IMR-90 (cell line): ENCODE data around the gene PPM1H. TPM values are rescaled to one million over a fixed set of nuclear protein-coding genes. Genes with fewer than 3 reads are reported as not detected.

Experiments
- ATAC-seq: fragments of 200-7000 bp; cut with Tn5 transposase; 2 replicates; pipeline ENCODE4 v1.9.1; 2020; ENCODE audit warnings: low read depth, mild to moderate bottlenecking, moderate library complexity
- BruUV-seq: library from RNA; stranded (reverse); fragments of 400-500 nt; replicated peaks from 2 replicates; lab custom pipeline; 2021; lab: Mats Ljungman, UMichigan
- CTCF ChIA-PET: fragments of 300-600 bp; formaldehyde crosslinking; extraction: SDS; loops from one replicate; lab custom pipeline; 2021; ENCODE audit warnings: antibody characterized with exemption; lab: Yijun Ruan, JAX
- POLR2A ChIA-PET: fragments of 300-600 bp; sonication (Branson Sonifier 250); formaldehyde crosslinking; loops from one replicate; lab custom pipeline; 2022; ENCODE audit warnings: antibody characterized with exemption; ENCODE audit not compliant: unreplicated experiment; lab: Charles Lee
- DNase-seq: peaks from one replicate; pipeline ENCODE4 v3.0.0; 2013
- H2AFZ ChIP-seq: replicated peaks from 2 replicates; pipeline ENCODE3; 2013; ENCODE audit warnings: low read length, mild to moderate bottlenecking; ENCODE audit not compliant: poor library complexity
- H2AK5ac ChIP-seq: 2 replicates; pipeline ENCODE4 v1.6.1; 2013; ENCODE audit warnings: low read depth, low read length, inconsistent platforms
- H2AK9ac ChIP-seq: replicated peaks from 2 replicates; pipeline ENCODE3; 2013; ENCODE audit warnings: mild to moderate bottlenecking, low read depth, low read length, moderate library complexity; ENCODE audit not compliant: poor library complexity
- H2BK120ac ChIP-seq: 2 replicates; pipeline ENCODE4 v1.6.1; 2013; ENCODE audit warnings: low read depth, low read length, inconsistent platforms
- H2BK15ac ChIP-seq: 3 replicates; pipeline ENCODE4 v1.6.1; 2013; ENCODE audit warnings: low read depth, low read length, inconsistent platforms
- H2BK20ac ChIP-seq: 2 replicates; pipeline ENCODE4 v1.6.1; 2013; ENCODE audit warnings: low read depth, mild to moderate bottlenecking, inconsistent platforms, low read length, moderate library complexity
- H2BK5ac ChIP-seq: 2 replicates; pipeline ENCODE4 v1.6.1; 2013; ENCODE audit warnings: mild to moderate bottlenecking, low read depth, low read length, inconsistent platforms; ENCODE audit not compliant: poor library complexity, severe bottlenecking
- H3K14ac ChIP-seq: replicated peaks from 2 replicates; pipeline ENCODE4 v1.6.1; 2013; ENCODE audit warnings: low read depth, low read length, inconsistent platforms
- H3K18ac ChIP-seq: 2 replicates; pipeline ENCODE4 v1.6.1; 2013; ENCODE audit warnings: low read depth, low read length, control low read depth
- H3K23ac ChIP-seq: 2 replicates; pipeline ENCODE4 v1.6.1; 2013; ENCODE audit warnings: low read depth, low read length, inconsistent platforms
- H3K27ac ChIP-seq: 2 replicates; pipeline ENCODE4 v1.5.1; 2013; ENCODE audit warnings: mild to moderate bottlenecking, control low read depth, low read length; ENCODE audit not compliant: insufficient read depth
- H3K27me3 ChIP-seq: 2 replicates; pipeline ENCODE4 v1.6.1; 2013; ENCODE audit warnings: low read length; ENCODE audit not compliant: control insufficient read depth, insufficient read depth
- H3K36me3 ChIP-seq: 2 replicates; pipeline ENCODE4 v1.6.1; 2013; ENCODE audit warnings: low read length, mixed read lengths; ENCODE audit not compliant: control insufficient read depth, insufficient read depth
- H3K4ac ChIP-seq: 2 replicates; pipeline ENCODE4 v1.6.1; 2013; ENCODE audit warnings: low read depth, low read length, inconsistent platforms
- H3K4me1 ChIP-seq: 2 replicates; pipeline ENCODE4 v1.6.1; 2013; ENCODE audit warnings: low read length, mixed read lengths; ENCODE audit not compliant: control insufficient read depth, insufficient read depth
- H3K4me2 ChIP-seq: 2 replicates; pipeline ENCODE4 v1.6.1; 2013; ENCODE audit warnings: low read depth, mild to moderate bottlenecking, control low read depth, low read length, moderate library complexity
- H3K4me3 ChIP-seq: 2 replicates; pipeline ENCODE4 v1.5.1; 2013; ENCODE audit warnings: low read depth, mild to moderate bottlenecking, control low read depth, low read length, moderate library complexity; ENCODE audit not compliant: insufficient read depth
- H3K56ac ChIP-seq: 2 replicates; pipeline ENCODE4 v1.6.1; 2013; ENCODE audit warnings: low read length, inconsistent platforms; ENCODE audit not compliant: insufficient read depth; ENCODE audit errors: extremely low read depth
- H3K79me1 ChIP-seq, 2 experiments: 2 replicates each; pipeline ENCODE4 v1.6.1; 2013; ENCODE audit warnings: low read length in 2 of 2, inconsistent platforms in 1 of 2, low read depth in 1 of 2
- H3K9ac ChIP-seq: 2 replicates; pipeline ENCODE4 v1.6.1; 2013; ENCODE audit warnings: low read depth, low read length, control low read depth
- H3K9me1 ChIP-seq: 2 replicates; pipeline ENCODE4 v1.6.1; 2013; ENCODE audit warnings: low read length, inconsistent platforms; ENCODE audit not compliant: insufficient read depth
- H3K9me3 ChIP-seq: 2 replicates; pipeline ENCODE4 v1.6.1; 2013; ENCODE audit warnings: low read length; ENCODE audit not compliant: control insufficient read depth, insufficient read depth
- H4K20me1 ChIP-seq: 2 replicates; pipeline ENCODE4 v1.6.1; 2013; ENCODE audit warnings: low read length, inconsistent platforms; ENCODE audit not compliant: insufficient read depth
- H4K5ac ChIP-seq: 2 replicates; pipeline ENCODE4 v1.6.1; 2013; ENCODE audit warnings: mild to moderate bottlenecking, low read depth, low read length, control low read depth
- H4K8ac ChIP-seq, 2 experiments: 2 replicates each; pipeline ENCODE4 v1.6.1; 2013; ENCODE audit warnings: low read depth in 2 of 2, low read length in 2 of 2, control low read depth in 1 of 2, inconsistent platforms in 1 of 2
- H4K91ac ChIP-seq: 2 replicates; pipeline ENCODE4 v1.6.1; 2013; ENCODE audit warnings: low read depth, low read length, inconsistent platforms; ENCODE audit not compliant: insufficient read depth
- CHD1 ChIP-seq: IDR thresholded peaks from 2 replicates; pipeline ENCODE4 v1.6.1; 2012; ENCODE audit warnings: low read depth, low read length, improper control_type of control experiment
- MXI1 ChIP-seq: IDR thresholded peaks from 2 replicates; pipeline ENCODE4 v1.6.1; 2012; ENCODE audit warnings: low read depth, mild to moderate bottlenecking, low read length, moderate library complexity, borderline replicate concordance
- NFE2L2 ChIP-seq: fragments of 150-350 bp; IDR thresholded peaks from 2 replicates; pipeline ENCODE4 v1.6.1; 2016; ENCODE audit warnings: low read depth, mild to moderate bottlenecking, low read length
- POLR2A ChIP-seq: IDR thresholded peaks from 2 replicates; pipeline ENCODE4 v1.6.1; 2012; ENCODE audit warnings: mild to moderate bottlenecking, low read depth, low read length
- RCOR1 ChIP-seq: IDR thresholded peaks from 2 replicates; pipeline ENCODE4 v1.6.1; 2012; ENCODE audit warnings: mild to moderate bottlenecking, low read length, improper control_type of control experiment; ENCODE audit not compliant: insufficient replicate concordance
- RFX5 ChIP-seq: IDR thresholded peaks from 2 replicates; pipeline ENCODE4 v1.8.0; 2012; ENCODE audit warnings: low read depth, mild to moderate bottlenecking, low read length, moderate library complexity
- SMC3 ChIP-seq: fragments of 150-350 bp; IDR thresholded peaks from 2 replicates; pipeline ENCODE4 v1.6.1; 2016; ENCODE audit warnings: low read depth, mild to moderate bottlenecking, antibody characterized with exemption, low read length, moderate library complexity
- USF2 ChIP-seq: fragments of 150-350 bp; IDR thresholded peaks from 2 replicates; pipeline ENCODE4 v1.6.1; 2017; ENCODE audit warnings: mild to moderate bottlenecking, antibody characterized with exemption, low read length, low read depth
- WGBS, 2 experiments: methylation state at CpG; one replicate each; pipeline versions ENCODE4 v1.1.5 to v1.1.7; 2013; ENCODE audit warnings: missing lambda C conversion rate in 2 of 2; ENCODE audit not compliant: insufficient read length in 1 of 2; ENCODE audit errors: extremely low coverage in 2 of 2; 5-methylcytosine and 5-hydroxymethylcytosine counted together
- dilution Hi-C: fragments of 300-500 bp; cut with HindIII; formaldehyde crosslinking; loops from one replicate; pipeline ENCODE4 v1.14.3; 2018; ENCODE audit warnings: low sequenced_read_pairs; ENCODE audit not compliant: unreplicated experiment
- in situ Hi-C: fragments of 300-500 bp; cut with MboI; formaldehyde crosslinking; loops from 3 replicates; pipeline ENCODE4 v1.14.3; 2019; ENCODE audit warnings: low sequenced_read_pairs, inconsistent platforms, mixed read lengths
- intact Hi-C: fragments of 100-400 bp; cut with micrococcal nuclease; formaldehyde crosslinking; loops from 2 replicates; pipeline ENCODE4 v1.10.0; 2022
- polyA plus RNA-seq, 3 experiments: library from polyadenylated mRNA; depleted of rRNA; stranded (reverse); fragments of >200 nt; gene quantifications; 2 replicates each; pipeline ENCODE4 v1.2.3, GENCODE V29; 2012; ENCODE audit warnings: low replicate concordance in 1 of 3
- total RNA-seq: library from RNA; depleted of rRNA; stranded (reverse); fragments of >200 nt; gene quantifications from 2 replicates; pipeline ENCODE4 v1.2.3, GENCODE V29; 2012
- TF ChIP-seq, protein P1 (sequence below): fragments of 150-350 bp; IDR thresholded peaks from 2 replicates; pipeline ENCODE4 v1.6.1; 2016; ENCODE audit warnings: low read depth, mild to moderate bottlenecking, low read length, moderate library complexity, borderline replicate concordance

Gene PPM1H
- total and polyA plus RNA-seq, 2 of the 4 experiments (the other 2 are of a cell fraction): 0.14 to 0.18 TPM

DNA sequence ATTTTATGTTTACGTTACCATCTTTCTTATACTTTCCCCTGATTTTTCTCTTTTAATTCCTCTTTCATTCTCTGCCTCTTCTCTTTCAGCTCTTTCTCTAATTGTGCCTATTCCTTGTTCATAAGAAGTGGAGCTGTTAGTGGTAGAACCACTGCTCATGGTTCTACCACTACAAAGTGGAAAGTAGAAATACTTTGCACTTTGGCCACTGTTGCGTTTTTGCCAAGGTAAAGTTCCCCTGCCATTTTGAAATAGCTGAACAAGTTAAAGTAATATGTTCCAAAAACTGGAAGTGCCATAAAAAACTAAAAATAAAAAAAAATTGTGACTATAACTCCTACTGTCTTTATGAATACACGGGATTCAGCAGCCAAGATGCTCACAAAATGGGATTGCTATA, 337.7 kb downstream of the PPM1H start:
- H3K4me2 ChIP-seq: no peak overlapping the region
- no peak overlapping the region for H3K18ac ChIP-seq
- in situ Hi-C loops (loop anchor here (25.0 kb wide), 1 partner anchor 465 kb away; no protein-coding TSS in a partner anchor), dilution Hi-C loops (loop anchor here (25.0 kb wide), 1 partner anchor 190 kb away; no protein-coding TSS in a partner anchor), intact Hi-C loops (no loop called here)
- no TSS peak for BruUV-seq
- H2BK20ac ChIP-seq: no peak overlapping the region
- WGBS, 2 experiments: no CpG with 5 or more reads among the region's 3 CpGs
- H2AK9ac ChIP-seq: no peak overlapping the region
- no peak for ATAC-seq
- H3K27ac ChIP-seq: no peak overlapping the region
- no peak for DNase-seq
- H3K36me3 ChIP-seq: peaks cover 3% of the 10 kb centered on the region; the same call in 1 of the 2 replicates
- H3K4me1 ChIP-seq: no peaks in the 10 kb centered on the region; the same call in 1 of the 2 replicates
- TF ChIP-seq, protein P1, sequence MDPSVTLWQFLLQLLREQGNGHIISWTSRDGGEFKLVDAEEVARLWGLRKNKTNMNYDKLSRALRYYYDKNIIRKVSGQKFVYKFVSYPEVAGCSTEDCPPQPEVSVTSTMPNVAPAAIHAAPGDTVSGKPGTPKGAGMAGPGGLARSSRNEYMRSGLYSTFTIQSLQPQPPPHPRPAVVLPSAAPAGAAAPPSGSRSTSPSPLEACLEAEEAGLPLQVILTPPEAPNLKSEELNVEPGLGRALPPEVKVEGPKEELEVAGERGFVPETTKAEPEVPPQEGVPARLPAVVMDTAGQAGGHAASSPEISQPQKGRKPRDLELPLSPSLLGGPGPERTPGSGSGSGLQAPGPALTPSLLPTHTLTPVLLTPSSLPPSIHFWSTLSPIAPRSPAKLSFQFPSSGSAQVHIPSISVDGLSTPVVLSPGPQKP: no peak
- TF ChIP-seq MXI1 (no peak), RCOR1 (no peak), SMC3 (no peak), USF2 (no peak), POLR2A (no peak), NFE2L2 (no peak), CHD1 (no peak), RFX5 (no peak)
- H3K9me1 ChIP-seq: no peaks in the 10 kb centered on the region
- H4K5ac ChIP-seq: no peak overlapping the region
- no peak overlapping the region for H2BK15ac ChIP-seq
- no peak overlapping the region for H4K91ac ChIP-seq
- no peak overlapping the region for H2AFZ ChIP-seq
- H3K79me1 ChIP-seq: peaks cover 0 to 3% of the 10 kb centered on the region in 2 experiments; a peak in 1 of 4 replicates
- no peak overlapping the region for H3K4me3 ChIP-seq
- no peak overlapping the region for H3K14ac ChIP-seq
- H2AK5ac ChIP-seq: no peak overlapping the region
- H4K8ac ChIP-seq: no peak overlapping the region
- ChIA-PET CTCF (no interaction called here), POLR2A (no interaction called here)
- no peak overlapping the region for H3K4ac ChIP-seq
- no peak overlapping the region for H2BK120ac ChIP-seq
- no peak overlapping the region for H3K56ac ChIP-seq
- H3K27me3 ChIP-seq: no peaks in the 10 kb centered on the region
- H2BK5ac ChIP-seq: no peak overlapping the region
- H3K9ac ChIP-seq: no peak overlapping the region
- no peaks in the 10 kb centered on the region for H3K9me3 ChIP-seq
- H3K23ac ChIP-seq: no peak overlapping the region
- H4K20me1 ChIP-seq: no peaks in the 10 kb centered on the region
